NCI-H1105 (cell line): ENCODE results near the gene KLHL3.

Experiments used
- DNase-seq: peaks from one replicate; lab custom pipeline; 2025; lab: John Stamatoyannopoulos, UW

The KLHL3 gene

DNA sequence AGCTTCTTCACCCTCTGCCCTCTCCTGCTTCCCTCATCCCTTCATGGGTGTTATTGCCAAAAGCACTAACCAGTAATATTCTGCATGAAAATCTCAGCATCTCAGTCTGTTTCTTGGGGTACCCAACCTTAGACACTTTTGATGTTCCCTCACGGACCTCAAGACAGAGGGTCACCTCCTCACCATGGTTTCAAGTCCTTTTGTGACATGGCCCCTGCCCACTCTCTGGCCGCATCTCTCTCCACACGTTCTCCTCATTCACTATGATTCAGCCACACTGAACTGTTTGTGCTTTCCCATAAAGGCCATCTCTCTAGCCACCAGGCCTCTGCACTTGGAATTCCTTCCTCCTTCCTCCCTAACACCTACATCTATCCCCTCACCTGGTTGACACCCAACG, 125.3 kb downstream of the KLHL3 start:
- DNase-seq: no peak

DNA sequence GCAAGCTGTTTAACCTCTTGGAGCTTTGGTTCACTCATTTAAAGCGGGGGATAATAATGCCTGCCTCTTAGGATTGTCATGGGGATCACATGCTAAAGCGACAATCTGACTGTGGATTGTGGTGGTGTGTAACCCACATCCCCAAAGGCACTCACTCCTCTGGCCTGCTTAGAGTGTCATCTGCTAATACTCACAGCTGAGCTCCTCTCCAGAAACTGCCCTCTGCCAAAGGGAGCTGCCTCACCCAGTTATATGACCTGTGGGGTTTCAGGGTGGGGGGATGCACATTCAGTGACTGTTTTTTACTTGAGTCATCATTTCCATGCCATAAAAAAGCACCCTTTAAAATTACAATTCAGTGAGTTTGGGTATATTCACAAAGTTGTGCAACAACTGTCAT, 126.8 kb downstream of the KLHL3 start:
- no peak for DNase-seq

DNA sequence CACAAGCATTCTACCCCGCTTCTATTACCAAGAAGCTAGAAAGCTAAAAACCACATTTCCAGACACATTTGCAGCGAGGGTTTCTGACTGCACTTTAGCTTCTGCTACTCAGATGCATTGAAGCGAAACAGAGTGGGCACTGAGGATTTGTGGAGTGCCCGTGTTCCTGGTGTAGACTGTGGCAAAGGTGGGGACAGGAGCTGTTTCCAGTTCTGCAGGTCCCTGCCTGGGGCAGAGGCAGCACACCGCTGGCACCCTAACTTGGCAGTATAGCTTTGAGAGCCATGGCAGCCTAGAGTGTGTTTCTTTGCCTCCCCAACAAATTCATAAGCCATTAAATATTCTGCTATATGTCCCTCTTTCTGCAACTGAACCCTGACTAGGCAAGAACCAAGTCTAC, 128.1 kb downstream of the KLHL3 start:
- no peak for DNase-seq

DNA sequence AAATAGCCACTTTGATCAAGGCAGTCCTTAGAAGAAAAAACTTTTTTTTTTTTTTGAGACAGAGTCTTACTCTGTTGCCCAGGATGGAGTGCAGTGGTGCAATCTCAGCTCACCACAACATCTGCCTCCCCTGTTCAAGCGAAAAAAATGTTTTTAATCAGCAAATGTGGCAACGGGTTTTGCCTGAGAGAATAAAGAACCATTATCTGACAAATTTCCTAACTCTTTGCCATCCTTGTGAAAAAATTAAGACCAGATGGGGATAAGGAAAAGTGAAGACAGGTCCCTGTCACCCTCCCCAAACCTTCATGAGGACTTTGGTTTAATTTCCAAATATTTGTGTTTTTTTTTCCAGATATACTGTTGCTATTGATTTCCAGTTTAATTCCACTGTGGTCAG, 129.5 kb downstream of the KLHL3 start:
- no peak for DNase-seq

DNA sequence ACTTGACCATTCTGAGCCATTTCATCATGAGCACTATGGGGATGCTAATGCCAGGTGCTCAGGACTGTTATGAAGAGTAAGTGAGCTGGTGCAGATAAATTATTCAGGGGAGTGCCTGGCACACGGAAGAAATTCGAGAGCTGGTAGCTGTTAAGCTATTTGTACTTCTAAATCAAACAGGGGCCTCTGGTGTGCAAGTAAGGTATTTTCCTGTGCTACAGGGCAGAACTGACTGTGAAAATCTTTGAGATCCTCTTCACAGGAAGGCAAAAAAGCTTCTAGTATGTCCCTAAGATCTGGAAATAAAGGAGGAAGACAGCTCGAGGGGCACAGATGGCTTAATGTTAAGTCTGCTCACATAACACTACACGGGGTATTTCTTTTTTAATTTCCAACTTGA, 130.5 kb downstream of the KLHL3 start:
- no peak for DNase-seq

DNA sequence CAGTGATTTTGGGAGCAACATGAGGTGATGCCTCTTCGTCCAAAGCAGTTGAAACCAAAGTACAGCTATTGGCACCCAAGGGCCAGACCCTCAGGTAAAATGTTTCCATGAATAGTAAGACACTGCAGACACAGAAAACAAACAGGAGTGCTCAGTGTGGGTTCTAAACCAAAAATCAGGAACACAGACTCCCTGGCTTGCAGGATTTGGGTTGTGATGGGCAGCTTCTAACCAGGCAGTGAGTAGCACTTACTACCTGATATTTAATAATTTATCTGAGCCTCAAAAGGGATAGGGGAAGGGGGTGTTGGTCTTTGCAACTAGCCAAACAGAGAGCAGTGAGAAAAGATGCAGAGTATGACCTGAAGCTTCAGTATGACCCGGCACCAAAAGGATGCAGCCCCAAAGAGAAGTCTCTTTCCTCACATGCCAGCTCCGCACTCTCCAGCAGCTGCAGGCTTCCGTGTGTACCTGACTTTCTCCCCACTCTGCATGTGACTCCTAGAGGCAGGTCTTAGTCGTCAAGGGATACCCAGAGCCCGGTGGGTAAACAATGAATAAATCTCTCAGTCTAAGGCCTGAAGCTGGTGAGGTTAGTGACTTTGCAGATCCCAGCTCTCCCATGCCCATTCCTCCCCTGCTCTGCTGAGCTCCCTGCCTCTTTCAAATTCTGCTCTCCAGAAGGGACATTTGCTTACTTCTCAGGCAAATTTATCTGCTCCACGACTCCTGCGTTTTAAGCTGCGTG, 131.4 kb downstream of the KLHL3 start:
- DNase-seq: peak; percentile 1

DNA sequence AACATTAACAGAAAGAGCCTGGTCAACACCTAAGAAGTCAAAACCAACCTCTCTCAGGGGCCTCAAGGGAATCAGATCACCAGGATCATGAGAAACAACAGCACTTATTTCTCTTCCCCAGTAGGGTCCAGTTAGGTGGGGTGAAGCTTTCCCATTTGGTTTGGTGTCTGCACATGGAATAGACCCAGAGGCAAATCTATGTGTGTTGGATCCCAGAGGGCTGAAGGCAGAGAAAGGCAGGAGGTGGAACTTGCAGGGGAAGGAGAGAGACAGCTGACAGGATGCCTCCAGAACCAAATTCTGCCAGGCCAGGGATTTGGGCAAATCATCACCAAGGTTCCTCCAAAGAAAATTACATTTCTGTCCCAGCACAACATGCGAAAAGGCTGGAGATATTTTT, 132.0 kb downstream of the KLHL3 start:
- no peak for DNase-seq

DNA sequence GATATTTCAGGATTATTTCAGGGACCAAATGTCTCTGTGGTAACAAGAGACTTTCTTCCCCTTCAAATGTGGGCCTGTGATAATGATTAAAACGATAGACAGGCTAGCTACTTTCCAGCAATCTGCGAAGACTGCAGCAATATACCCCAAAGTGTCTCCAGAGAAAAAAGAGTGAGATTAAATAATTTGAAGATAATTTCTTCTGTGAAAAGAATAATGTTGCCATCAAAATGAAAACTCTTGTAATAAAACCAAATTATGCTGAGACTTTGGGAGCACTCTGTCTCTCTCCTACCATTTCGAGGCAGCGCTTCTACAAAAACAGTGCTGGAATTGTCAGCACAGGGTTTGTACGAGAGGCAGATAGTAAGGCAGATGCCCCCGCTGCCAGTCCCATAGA, 132.5 kb downstream of the KLHL3 start:
- DNase-seq: no peak

DNA sequence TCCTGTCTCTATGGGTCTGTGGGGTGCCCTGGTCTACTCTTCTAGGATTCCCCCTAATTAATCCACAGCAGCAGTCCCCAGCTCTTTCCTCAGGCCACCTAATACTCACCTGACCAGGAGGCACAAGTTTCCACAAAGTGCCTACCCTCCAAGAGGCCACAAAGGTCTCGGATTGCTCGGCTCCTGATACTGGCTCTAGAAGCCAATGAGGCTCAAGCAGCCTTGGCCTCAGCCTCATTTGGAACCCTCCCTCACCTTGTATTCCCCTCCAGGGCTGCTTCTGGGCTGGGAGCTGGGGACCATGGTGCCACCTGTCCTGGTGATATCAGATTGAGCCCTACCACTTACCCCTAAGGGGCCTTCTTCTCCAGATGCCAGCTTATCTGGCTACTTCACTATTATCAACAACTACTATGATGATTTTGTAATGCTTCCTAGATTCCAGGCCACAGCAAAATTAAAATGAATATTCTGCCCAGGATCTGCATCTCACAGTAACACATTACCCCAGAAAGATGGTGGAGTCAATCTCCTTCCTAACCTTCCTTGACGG, 133.1 kb downstream of the KLHL3 start:
- no peak for DNase-seq

DNA sequence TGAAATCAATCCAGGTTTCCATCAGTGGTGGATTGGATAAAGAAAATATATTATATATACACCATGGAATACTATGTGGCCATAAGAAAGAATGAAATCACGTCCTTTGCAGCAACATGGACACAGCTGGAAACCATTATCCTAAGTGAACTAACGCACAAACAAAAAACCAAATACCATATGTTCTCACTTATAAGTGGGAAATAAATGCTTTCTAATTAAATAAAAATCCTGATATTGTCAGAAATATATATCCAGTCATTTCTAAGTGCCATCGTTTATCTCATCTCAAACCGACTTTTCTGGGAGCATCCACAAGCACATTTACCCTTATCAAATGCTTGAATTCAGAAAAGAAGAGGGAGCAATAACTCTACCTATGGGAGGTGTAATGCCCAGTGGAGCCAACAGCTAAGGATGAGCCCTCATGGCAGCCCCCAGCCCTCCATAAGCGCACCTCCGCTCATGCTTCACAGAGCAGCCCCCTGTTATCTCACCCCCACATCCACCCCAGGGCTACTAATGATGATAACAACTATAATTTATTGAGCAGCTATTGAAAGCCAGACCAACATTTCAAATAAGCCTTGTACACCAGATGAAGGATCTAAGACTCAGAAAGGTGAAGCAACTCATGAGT, 135.0 kb downstream of the KLHL3 start:
- no peak for DNase-seq

DNA sequence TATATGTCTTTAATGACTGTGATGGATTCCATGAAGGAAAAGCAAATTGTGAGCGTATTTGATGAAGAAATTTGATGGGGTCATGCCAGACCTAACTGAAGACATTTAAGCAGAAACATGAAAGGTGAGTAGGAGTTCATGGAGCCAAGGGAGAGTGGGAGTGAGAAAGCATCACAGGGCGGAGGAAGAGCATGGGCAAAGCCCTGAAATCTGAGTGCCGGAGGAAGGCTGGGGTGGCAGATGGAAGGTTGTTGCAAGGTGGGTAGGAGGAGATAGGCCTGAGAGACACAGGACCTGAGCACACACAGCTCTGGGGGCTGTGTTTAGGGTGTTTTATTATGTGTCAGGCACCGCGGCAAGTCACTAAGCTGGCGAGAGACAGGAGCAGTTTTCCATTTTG, 136.4 kb downstream of the KLHL3 start:
- DNase-seq: no peak

DNA sequence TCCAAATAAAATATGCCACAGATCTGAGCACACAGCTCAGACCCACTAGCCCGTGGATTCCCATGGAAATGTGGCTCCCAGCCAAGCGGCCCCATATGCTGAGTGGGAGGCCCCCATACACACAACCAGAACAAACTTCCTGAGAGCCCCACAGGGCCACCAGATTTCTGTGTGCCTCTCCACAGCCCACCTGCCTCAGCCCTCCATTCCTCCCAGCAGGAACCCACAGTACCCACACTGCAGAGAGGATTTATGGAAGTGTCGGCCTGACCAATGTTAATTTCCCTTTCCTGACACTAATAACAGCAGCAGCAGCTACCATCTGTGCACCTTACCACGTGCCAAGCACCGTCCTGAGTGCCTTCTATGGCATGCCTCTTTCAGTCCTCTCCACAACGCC, 137.5 kb downstream of the KLHL3 start:
- no peak for DNase-seq

DNA sequence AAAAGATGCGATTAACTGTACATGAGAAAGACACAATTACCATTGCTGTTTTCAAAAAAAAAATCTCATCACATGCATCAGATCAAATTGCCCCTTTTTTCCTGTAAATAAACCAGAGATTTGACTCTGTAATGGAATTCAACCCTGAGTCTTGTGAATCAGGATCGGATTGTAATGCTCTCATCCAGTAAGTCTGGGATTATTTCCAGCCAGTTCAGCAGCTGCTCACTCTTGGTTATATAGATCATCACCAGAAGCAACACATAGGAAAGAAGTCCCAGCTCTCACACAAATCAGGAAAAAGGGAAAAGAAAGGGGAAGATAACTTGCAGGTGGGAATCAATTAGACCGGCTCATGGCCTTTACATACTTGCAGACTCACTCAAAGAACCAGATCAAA, 138.9 kb downstream of the KLHL3 start:
- no peak for DNase-seq

DNA sequence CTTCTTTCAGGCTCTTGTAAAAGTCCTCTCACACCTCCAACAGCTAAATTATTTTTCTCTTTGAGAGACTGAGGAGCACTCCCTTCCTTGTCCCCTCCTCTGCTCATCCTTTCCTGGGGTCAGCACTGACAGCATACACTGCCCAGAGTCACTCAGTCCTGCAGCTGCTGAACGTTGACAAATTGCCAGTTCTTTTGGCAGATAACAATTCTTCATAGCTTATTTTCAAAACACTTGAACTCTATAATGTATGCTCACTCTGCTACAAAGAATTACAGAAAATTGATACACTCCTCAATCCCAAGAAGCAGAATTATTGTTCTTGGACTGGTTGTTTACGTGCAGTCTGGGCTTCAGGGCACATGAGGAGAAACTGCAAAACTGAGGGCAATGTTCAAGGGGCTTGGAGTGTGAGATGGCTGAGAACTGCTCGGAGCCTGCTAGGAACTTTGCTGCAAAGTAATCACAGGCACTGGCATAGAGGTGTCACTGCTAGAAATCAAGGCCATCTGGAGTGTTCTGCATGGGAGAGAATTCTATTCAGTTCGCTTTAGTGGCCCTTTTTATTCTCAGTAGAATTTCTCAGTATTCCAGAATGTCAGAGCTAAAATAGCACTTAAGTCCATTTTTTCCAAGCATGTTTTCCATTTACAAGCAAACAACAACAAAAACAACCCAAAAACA, 140.4 kb downstream of the KLHL3 start:
- DNase-seq: peak; percentile 30

DNA sequence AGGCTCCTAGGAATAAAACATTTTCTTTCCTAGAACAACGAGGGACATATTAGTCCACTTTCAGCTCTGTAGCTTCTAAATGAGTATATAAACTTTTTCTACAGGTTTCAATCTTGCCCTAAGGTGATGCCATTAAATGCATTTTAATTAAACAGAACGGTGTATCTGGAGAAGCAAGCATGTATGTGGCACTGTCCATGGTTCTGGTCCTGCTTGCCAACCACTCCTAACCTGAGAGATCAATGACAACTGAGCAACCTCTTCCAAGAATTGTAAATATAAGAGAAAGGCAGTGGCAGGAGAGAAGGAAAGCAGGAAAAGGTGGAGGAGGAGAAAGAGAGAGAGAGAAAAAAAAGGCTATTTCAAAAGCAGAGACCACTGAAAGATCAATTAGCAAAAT, 141.2 kb downstream of the KLHL3 start:
- DNase-seq: no peak

DNA sequence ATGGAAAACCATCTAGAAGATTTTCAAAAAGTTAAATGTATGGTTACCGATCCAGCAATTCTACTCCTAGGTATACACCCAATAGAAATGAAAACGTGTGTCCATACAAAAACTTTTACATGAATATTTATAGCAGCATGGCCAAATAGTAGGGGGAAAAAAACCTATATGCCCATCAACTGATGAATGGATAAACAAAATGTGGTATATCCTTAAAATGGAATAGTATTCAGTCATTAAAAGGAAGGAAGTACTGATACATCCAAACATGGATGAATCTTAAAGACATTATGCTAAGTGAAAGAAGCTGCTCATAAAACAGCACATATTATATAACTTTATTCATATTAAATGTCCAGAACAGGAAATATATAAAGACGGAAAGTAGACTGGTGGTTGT, 143.6 kb downstream of the KLHL3 start:
- DNase-seq: no peak

DNA sequence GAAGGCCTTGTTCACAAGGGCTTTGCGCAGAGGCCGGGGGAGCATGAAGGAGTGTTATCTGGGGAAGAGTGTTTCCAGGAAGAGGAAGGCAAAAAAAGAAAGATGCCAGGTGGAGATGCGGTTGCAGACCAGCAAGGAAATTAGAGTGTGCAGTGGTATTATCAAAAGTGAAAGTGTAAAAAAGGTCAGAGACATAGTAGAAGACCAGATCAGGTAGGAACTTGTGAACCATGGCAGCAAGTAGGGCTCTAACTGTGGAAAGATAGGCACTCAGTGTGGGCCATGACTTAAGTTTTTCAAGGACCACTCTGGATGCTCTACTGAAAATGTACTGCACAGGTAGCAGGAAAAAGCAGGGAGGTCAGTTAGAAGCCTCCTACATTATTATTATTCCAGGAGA, 146.7 kb downstream of the KLHL3 start:
- DNase-seq: no peak

DNA sequence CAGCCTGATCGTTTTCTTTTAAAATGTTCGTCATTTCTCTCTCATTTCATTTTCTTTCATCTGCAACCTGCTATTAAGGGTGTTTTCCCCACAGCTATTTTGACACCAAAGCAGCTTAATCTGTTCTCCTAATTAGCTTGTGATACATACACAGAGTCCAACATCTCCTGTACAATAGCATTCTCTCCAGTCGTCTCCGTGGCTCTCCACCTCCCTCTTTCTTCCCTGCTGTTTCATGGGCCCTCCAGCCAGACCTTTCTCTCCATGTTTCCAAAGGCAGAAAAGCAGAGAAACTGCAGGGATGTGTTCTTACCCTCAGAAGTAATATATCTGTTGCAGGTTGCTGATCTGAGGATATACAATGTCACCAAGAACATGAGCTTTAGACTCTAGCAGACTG, 148.0 kb downstream of the KLHL3 start:
- DNase-seq: no peak

DNA sequence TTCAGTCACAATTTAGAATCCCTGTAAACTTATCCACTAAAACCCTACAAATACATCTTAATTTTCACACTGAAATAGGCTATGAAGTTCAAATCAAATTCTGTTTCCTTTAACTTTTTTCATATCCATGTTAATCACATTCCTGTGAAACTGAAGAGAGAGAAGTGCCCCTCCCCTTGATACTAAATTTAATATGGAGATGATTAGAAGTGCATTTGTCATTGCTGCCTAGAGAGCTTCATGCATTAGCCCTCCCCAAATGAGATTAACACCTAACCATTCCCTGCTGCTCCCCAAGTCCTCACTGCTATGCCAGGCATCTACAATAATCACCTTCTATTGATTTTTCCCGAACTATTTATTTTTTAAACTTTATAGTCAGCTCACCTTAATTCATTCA, 151.6 kb downstream of the KLHL3 start:
- DNase-seq: no peak

DNA sequence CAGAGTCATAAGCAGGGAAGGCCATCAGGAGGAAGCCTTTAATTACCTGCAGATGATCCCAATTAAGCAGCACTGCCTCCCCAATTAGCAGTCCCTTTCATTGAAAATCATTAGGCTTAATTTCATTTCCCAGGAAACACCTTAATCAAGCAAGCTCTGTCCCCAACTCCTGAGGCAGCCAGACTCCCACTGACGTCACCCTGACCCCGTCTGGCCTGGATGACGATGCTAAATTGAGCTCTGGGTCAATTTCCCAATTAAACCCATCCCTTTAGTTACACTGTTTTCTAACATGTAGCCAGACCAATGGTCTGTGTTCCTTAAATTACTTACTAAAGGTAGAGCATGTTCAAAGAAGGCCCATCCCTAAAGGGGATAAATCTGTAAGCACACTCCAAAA, 152.8 kb downstream of the KLHL3 start:
- no peak for DNase-seq

DNA sequence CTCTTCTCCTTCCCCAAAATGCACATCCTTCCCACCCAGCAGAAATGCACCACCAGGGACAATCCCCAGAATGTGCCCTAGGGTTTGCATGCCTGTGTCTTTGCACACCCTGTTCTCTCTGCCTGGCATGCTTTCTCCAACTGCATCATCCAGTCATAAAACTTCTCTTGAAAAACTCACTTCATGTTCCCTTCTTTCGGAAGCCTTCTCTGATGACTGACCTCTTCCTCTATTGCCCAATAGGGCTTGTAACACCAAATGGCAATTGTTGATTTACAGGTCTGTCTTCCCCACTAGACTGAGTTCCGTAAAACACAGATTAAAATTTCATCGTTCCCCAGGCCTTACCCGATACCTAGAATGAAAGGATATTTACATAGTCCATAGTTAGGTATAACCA, 153.7 kb downstream of the KLHL3 start:
- no peak for DNase-seq

DNA sequence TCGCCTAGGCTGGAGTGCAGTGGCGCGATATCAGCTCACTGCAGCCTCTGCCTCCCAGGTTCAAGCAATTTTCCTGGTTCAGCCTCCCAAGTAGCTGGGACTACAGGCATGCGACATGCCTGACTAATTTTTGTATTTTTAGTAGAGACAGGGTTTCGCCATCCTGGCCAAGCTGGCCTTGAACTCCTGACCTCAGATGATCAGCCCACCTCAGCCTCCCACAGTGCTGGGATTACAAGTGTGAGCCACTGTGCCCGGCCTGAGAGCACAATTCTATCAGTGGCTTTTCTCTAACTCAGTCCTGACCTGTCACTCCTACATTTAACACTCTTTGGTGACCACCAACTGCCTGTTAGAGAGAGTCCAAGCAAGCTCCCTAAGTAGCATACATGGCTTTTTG, 154.1 kb downstream of the KLHL3 start:
- no peak for DNase-seq

DNA sequence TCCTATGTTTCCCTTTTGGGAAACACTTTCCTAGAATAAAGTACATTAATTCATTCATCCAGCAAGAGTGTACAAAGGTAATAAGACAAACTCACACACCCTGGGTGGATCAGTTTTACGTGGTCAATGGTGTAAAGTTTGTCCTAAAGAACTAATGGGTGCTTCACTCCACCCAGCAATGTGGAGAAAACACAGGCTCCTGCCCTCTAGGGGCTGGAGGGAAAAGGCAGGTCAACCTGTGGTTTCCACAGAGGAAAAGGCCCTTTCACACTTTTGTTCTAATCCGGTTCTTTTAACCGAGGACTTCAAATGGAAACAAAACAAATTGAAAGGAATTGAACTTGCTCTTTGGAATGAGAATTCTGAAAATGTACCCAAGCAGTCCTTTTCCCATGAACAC, 155.9 kb downstream of the KLHL3 start:
- no peak for DNase-seq
